NCI-H774 (cell line): Measurements from ENCODE around the gene TIE1.

ENCODE experiments used
- DNase-seq: peaks from one replicate; lab custom pipeline; 2025; lab: John Stamatoyannopoulos, UW

The TIE1 gene

GRCh38 chr1:43339584-43340232, 38.9 kb downstream of the TIE1 start:
- no peak for DNase-seq

GRCh38 chr1:43340559-43340958, 39.8 kb downstream of the TIE1 start:
- DNase-seq, result no peak

- DNase-seq, result no peak
These were observed 43.6 kb downstream of the TIE1 start for GRCh38 chr1:43344267-43344850.

- DNase-seq, result no peak
These were observed 44.3 kb downstream of the TIE1 start for GRCh38 chr1:43345120-43345519.

- no peak for DNase-seq
These were observed 45.9 kb downstream of the TIE1 start for GRCh38 chr1:43346636-43347035.

- peak; percentile 89 for DNase-seq
These were observed 47.6 kb downstream of the TIE1 start for GRCh38 chr1:43348343-43348808.

GRCh38 chr1:43348809-43349593, 48.2 kb downstream of the TIE1 start:
- DNase-seq, result peak; percentile 98

GRCh38 chr1:43349594-43350306, 49.0 kb downstream of the TIE1 start:
- no peak for DNase-seq

GRCh38 chr1:43350976-43351375, 50.2 kb downstream of the TIE1 start:
- DNase-seq, result no peak

- no peak for DNase-seq
These were observed 50.9 kb downstream of the TIE1 start for GRCh38 chr1:43351421-43352350.

GRCh38 chr1:43352351-43352705, 51.5 kb downstream of the TIE1 start:
- no peak for DNase-seq

- no peak for DNase-seq
These were observed 52.1 kb downstream of the TIE1 start for GRCh38 chr1:43352881-43353280.

GRCh38 chr1:43354471-43354870, 53.7 kb downstream of the TIE1 start:
- no peak for DNase-seq

GRCh38 chr1:43354936-43355335, 54.2 kb downstream of the TIE1 start:
- DNase-seq, result no peak

GRCh38 chr1:43357251-43357650, 56.5 kb downstream of the TIE1 start:
- no peak for DNase-seq

GRCh38 chr1:43358121-43358745, 57.5 kb downstream of the TIE1 start:
- DNase-seq, result peak; percentile 44

GRCh38 chr1:43358746-43359693, 58.2 kb downstream of the TIE1 start, which contains the start of gene CDC20:
TSS of gene CDC20 (plus strand) at chr1:43358981. CDS start at chr1:43359216, 235 bp downstream.
- peak; percentile 100 for DNase-seq

- no peak for DNase-seq
These were observed 58.9 kb downstream of the TIE1 start for GRCh38 chr1:43359696-43360095.

- DNase-seq, result no peak
These were observed 59.8 kb downstream of the TIE1 start for GRCh38 chr1:43360616-43361015.
